ENCODE results near the gene FANCE.

FANCE gene

GRCh38 chr6:35490821-35491557, 38.9 kb downstream of the FANCE start:
- DNase-seq: no peak
- H3K36me3 Mint-ChIP-seq (ENCODE audit: low read depth): no peaks in the 10 kb centered on the region
- peak overlapping the region; percentile 68 for H3K4me3 Mint-ChIP-seq
- TF ChIP-seq CTCF (IDR thresholded peaks at IDR 0.05): no peak
- no peaks in the 10 kb centered on the region for H3K27me3 Mint-ChIP-seq (ENCODE audit: low read depth, poor library complexity)
- peak overlapping the region; percentile 68 for H3K27ac Mint-ChIP-seq
- H3K9me3 Mint-ChIP-seq: no peaks in the 10 kb centered on the region
- H3K4me1 Mint-ChIP-seq: peaks cover 83% of the 10 kb centered on the region

DNA sequence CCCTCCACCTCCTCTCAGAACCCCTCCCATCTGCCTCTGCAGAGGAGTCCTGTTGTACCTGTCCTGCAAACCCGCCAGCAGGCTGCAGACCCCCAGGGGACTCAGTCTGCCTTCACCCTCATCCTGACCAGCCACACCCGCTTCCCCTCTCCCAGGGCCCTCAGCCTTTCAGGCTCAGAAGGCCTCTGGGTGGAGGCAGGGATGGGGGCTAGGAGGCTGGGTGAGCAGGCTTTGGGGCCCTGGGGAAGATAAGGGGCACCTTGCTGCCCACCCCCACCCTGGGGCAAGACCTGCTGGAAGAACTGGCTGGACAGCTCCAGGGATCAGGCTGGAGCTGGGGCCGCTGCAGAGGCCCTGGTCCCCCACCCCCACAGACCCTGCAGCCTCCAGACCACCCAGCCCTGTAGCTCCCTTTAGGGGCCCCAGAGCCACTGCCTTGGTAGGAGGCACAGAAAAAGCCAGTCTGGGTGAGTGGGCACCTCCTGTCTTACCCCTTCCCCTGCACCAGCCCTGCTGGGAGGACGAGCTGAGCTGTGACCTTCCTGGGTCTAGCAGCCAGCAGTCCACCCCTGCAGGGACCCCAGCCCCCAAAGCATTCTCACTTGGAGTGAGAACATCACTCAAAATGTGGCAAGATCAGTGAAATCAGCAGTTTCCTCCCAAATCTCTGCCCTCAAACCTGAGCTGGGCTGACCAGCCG, 39.6 kb downstream of the FANCE start:
- DNase-seq: no peak
- Mint-ChIP-seq H3K27me3 (ENCODE audit: low read depth, poor library complexity) (no peaks in the 10 kb centered on the region), H3K4me1 (peaks cover 81% of the 10 kb centered on the region), H3K27ac (no peak overlapping the region), H3K9me3 (no peaks in the 10 kb centered on the region), H3K36me3 (ENCODE audit: low read depth) (no peaks in the 10 kb centered on the region), H3K4me3 (peak overlapping the region; percentile 68)
- no peak for TF ChIP-seq CTCF (IDR thresholded peaks at IDR 0.05)

DNA sequence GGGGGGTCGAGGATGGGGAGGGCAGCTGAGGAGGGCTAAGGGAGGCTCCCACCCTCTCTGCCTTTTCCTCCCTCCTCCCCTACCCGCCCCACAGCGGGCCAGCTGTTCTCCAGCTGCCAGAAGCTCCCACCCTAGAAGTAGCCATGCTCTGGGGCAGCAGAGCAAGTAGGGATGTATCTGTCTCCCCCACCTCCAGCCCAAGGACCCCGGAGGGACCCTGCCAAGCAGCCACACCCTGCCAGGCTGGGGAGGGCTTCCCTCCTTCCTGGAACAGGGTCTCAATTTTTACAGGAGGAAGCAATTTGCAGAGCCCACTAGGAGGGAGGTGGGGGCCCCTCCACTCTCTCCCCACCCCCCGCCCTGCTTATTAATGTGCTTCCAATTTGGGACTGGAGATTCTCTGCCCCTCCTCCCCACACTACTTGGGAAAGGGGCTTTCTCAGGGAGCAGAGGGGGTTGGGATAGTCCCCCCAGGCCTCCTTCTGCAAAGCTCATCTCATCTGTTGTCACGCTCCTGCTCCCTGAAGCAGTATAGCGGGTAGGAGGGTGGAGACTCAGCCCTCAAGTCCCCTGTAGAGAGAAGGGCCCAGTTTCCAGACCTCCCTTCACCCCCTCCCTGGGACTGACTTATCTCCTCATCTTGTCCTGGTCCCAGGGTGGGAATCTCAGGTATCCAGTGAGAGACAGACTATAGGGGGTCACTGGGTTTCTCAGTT, 40.3 kb downstream of the FANCE start:
- peak overlapping the region; percentile 68 for H3K4me3 Mint-ChIP-seq
- H3K27me3 Mint-ChIP-seq (ENCODE audit: low read depth, poor library complexity): no peaks in the 10 kb centered on the region
- no peaks in the 10 kb centered on the region for H3K9me3 Mint-ChIP-seq
- no peak for DNase-seq
- peak overlapping the region; percentile 84 for H3K27ac Mint-ChIP-seq
- peaks cover 77% of the 10 kb centered on the region for H3K4me1 Mint-ChIP-seq
- TF ChIP-seq CTCF (IDR thresholded peaks at IDR 0.05): no peak
- no peaks in the 10 kb centered on the region for H3K36me3 Mint-ChIP-seq (ENCODE audit: low read depth)

- Mint-ChIP-seq H3K4me3 (peak overlapping the region; percentile 68), H3K27me3 (ENCODE audit: low read depth, poor library complexity) (no peaks in the 10 kb centered on the region), H3K9me3 (no peaks in the 10 kb centered on the region), H3K4me1 (peaks cover 72% of the 10 kb centered on the region), H3K27ac (peak overlapping the region; percentile 84), H3K36me3 (ENCODE audit: low read depth) (no peaks in the 10 kb centered on the region)
- TF ChIP-seq CTCF (IDR thresholded peaks at IDR 0.05): no peak
- no peak for DNase-seq
Measured at GRCh38 chr6:35492974-35493284, 40.8 kb downstream of the FANCE start.

DNA sequence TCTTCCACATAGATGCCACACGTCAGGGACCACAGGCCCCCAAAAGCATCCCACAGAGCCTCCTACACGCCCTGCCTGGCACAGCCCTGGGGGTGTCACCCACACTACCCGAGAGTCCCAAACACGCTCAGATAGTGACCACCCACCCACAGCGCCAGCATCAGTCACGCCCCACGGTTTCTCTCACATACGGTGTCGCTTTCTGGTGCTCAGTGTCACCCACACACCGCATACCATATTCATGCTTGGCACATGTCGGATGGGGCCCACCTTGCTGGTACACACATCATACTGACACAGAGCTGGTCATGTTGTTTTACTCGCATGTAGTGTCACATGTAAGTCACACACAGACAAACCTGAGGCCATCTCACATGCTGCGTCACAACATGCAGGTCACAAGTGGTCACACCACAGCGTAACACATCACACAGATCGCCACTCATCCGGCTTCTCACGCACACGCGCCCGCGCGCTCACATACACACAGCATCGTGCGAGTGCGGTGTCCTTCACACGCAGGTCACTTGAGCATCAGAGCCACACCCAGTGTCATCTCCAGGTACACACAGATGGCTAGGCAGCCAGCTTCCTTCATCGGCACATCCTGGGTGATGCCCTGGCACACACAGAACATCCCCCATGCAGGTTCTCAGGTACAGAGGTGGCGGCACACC, 41.3 kb downstream of the FANCE start:
- no peak for DNase-seq
- Mint-ChIP-seq H3K36me3 (ENCODE audit: low read depth) (no peaks in the 10 kb centered on the region), H3K27ac (no peak overlapping the region), H3K27me3 (ENCODE audit: low read depth, poor library complexity) (no peaks in the 10 kb centered on the region), H3K4me1 (peaks cover 70% of the 10 kb centered on the region), H3K9me3 (no peaks in the 10 kb centered on the region), H3K4me3 (peak overlapping the region; percentile 68)
- TF ChIP-seq CTCF (IDR thresholded peaks at IDR 0.05): no peak
